ENCODE results near the gene AHSG. TPM values are rescaled to one million over a fixed set of nuclear protein-coding genes. Genes with fewer than 3 reads are reported as not detected.

AHSG gene
- total RNA-seq, 2 donors from 2014 or later = not detected

DNA sequence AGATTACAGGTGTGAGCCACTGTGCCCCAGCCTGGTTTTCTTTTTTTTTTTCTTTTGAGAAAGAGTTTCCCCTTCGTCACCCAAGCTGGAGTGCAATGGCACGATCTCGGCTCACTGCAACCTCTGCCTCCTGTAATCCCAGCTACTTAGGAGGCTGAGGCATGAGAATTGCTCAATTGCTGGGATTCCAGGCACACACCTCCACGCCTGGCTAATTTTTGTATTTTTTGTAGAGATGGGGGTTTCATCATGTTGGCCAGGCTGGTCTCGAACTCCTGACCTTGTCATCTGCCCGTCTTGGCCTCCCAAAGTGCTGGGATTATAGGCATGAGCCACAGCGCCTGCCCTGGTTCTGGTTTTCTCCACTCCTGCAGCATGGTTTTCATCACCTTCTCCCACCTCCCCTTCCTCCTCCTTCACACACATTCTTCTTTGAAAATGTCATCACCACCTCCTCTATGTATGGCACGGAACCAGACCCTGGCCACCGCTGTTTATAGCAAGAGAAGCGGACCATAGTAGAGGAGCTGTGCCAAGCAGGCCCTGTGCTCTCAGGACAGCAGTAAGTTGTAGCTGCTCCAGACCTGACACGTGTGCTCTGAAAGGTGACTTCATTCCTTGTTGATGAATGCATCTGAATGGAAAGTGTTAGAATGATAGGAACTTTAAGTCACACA, 14.6 kb upstream of the AHSG start:
- intact Hi-C loops (cut with DNase I) = no loop called here
- Histone ChIP-seq H3K4me1 (peaks cover 40% of the 10 kb centered on the region), H3K27me3 (no peaks in the 10 kb centered on the region), H3K36me3 (replicated peaks in 1 of 2; ENCODE audit: insufficient read depth in 1 of 2, low read depth in 2 of 2) (no peaks in the 10 kb centered on the region), H3K9me3 (no peaks in the 10 kb centered on the region), H3K27ac (peak overlapping the region in 1 of 4 donors; percentile 21), H3K4me3 (no peak overlapping the region)
- 75 to 78% methylated on average over 11 of the region's 11 CpGs for WGBS, 2 donors
- peak; percentile 78 for ATAC-seq
- DNase-seq = peak; percentile 56 to 83 (median 66)
- TF ChIP-seq CTCF (IDR thresholded peaks at IDR 0.05) (no peak), POLR2A (IDR thresholded peaks at IDR 0.05) (no peak)

GRCh38 chr3:186598794-186599141, 14.1 kb upstream of the AHSG start:
- no peak for TF ChIP-seq POLR2A (IDR thresholded peaks at IDR 0.05)
- H3K4me1 ChIP-seq = peaks cover 35% of the 10 kb centered on the region

DNA sequence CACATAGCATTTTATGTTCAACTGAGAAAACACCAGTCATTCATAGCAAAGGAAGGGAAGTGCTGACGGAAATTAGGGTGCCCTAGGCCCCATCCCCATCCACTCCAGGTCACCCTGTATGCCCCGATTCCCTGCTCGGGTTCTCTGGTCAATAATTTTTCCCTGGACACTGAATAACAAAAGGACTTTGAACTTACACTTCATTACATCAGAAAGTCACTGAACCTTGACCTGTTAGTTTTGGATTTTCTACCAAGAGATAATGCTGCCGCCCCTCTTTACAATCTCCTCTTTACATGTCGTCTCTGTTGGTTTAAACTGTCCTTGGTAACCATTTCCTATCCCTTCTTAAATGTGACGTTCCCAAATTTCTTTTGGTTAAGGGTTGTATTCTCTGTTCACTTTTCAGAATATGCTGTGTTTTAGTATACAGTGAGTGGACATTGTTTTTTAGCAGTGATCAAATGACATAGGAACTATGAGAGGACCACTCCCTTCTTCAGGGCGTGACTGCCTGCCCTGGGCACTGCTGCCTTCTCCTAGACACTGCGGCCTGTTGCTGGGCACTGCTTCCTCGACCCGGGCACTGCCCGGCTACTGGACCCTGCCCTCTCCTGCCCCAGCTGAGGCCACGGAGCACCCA, 13.6 kb upstream of the AHSG start:
- DNase-seq = no peak
- no peak overlapping the region for H3K4me3 ChIP-seq
- TF ChIP-seq POLR2A (IDR thresholded peaks at IDR 0.05) (no peak), CTCF (IDR thresholded peaks at IDR 0.05) (no peak)
- peaks cover 31% of the 10 kb centered on the region for H3K4me1 ChIP-seq
- no peaks in the 10 kb centered on the region for H3K27me3 ChIP-seq
- peak overlapping the region in 3 of 4 donors; percentile 6 to 21 (median 16) for H3K27ac ChIP-seq
- H3K36me3 ChIP-seq (replicated peaks in 1 of 2; ENCODE audit: insufficient read depth in 1 of 2, low read depth in 2 of 2) = no peaks in the 10 kb centered on the region
- intact Hi-C loops (cut with DNase I) = no loop called here
- 28 to 49% methylated on average over 6 to 12 of the region's 12 CpGs for WGBS, 2 donors
- H3K9me3 ChIP-seq = no peaks in the 10 kb centered on the region
- ATAC-seq = no peak

More at GRCh38 chr3:186598794-186599141, 14.1 kb upstream of the AHSG start:
- ATAC-seq (no peak), DNase-seq (no peak)
- WGBS, 2 donors = 72 to 82% methylated on average over 4 of the region's 4 CpGs
- no peaks in the 10 kb centered on the region for H3K9me3 ChIP-seq
- intact Hi-C loops (cut with DNase I) = no loop called here
- H3K4me3 ChIP-seq = no peak overlapping the region
- H3K27ac ChIP-seq = peak overlapping the region in 2 of 4 donors; percentile 16 to 21
- H3K27me3 ChIP-seq = no peaks in the 10 kb centered on the region
- no peaks in the 10 kb centered on the region for H3K36me3 ChIP-seq (replicated peaks in 1 of 2; ENCODE audit: insufficient read depth in 1 of 2, low read depth in 2 of 2)

DNA sequence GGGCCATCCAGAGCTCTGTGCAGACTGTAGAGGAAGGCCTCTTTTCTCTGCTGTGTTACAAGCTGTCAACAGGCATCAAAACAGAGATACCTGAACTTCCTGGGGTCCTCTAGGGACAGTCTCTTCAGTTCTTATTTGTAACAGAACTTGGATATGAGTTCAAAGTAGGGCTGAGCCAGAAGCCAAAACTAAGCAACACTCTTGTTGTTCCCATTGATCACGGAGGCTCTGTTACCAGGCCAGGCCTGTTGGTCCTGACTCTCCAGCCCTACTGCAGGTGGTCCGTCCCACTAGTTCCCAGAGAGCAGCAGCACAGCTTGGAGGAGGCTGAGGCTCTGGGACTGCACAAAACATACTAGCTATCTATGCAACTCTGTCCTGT, 13.1 kb upstream of the AHSG start:
- no peaks in the 10 kb centered on the region for H3K9me3 ChIP-seq
- ATAC-seq = no peak
- WGBS, 2 donors = 80 to 92% methylated on average over 2 of the region's 2 CpGs
- H3K27ac ChIP-seq = peak overlapping the region in 1 of 4 donors; percentile 6
- TF ChIP-seq CTCF (IDR thresholded peaks at IDR 0.05) (no peak), POLR2A (IDR thresholded peaks at IDR 0.05) (no peak)
- intact Hi-C loops (cut with DNase I) = no loop called here
- H3K4me3 ChIP-seq = no peak overlapping the region
- no peaks in the 10 kb centered on the region for H3K27me3 ChIP-seq
- H3K36me3 ChIP-seq (replicated peaks in 1 of 2; ENCODE audit: insufficient read depth in 1 of 2, low read depth in 2 of 2) = no peaks in the 10 kb centered on the region
- peaks cover 31% of the 10 kb centered on the region for H3K4me1 ChIP-seq
- DNase-seq = no peak

DNA sequence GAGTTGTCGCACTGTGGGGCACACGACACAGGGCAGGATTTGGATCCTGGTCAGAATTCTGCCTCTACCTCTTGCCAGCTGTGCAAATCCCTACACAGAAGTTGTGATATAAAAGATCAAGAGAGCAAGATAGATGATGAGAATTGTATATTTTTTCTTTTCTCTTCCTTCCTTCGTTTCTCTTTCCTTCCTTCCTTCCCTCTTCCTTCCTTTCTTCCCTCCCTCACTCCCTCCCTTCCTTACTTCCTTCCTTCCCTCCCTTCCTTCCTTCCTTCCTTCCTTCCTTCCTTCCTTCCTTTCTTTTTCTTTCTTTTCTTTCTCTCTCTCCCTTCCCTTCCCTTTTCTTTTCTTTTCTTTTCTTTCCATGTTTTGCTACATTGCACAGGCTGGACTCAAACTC, 12.0 kb upstream of the AHSG start:
- WGBS, 2 donors = 53 to 58% methylated on average over 3 of the region's 3 CpGs
- H3K4me1 ChIP-seq = peaks cover 39% of the 10 kb centered on the region
- no peaks in the 10 kb centered on the region for H3K27me3 ChIP-seq
- no peaks in the 10 kb centered on the region for H3K9me3 ChIP-seq
- intact Hi-C loops (cut with DNase I) = no loop called here
- ATAC-seq (no peak), DNase-seq (no peak)
- TF ChIP-seq POLR2A (IDR thresholded peaks at IDR 0.05) (no peak), CTCF (IDR thresholded peaks at IDR 0.05) (no peak)
- H3K4me3 ChIP-seq = no peak overlapping the region
- H3K27ac ChIP-seq = no peak overlapping the region
- no peaks in the 10 kb centered on the region for H3K36me3 ChIP-seq (replicated peaks in 1 of 2; ENCODE audit: insufficient read depth in 1 of 2, low read depth in 2 of 2)
